Stimulated activated CD4-positive, alpha-beta T cell treated with anti-CD3 and anti-CD28 coated beads, Interleukin-2, amount 100 ng/mL, for 48 hours (primary cell): Measurements from ENCODE around the gene C19orf47.
"Not testable (repeated sequence)": the region's sequence is repeated elsewhere in the genome, so short reads cannot be mapped to it uniquely, and the experiment has no call there.

Experiments used
- DNase-seq, 2 donors: peaks; one replicate each; pipeline ENCODE4 v3.0.0-alpha.2; 2020

Gene C19orf47

GRCh38 chr19:40376286-40376862 is 28.2 kb upstream of the C19orf47 start:
- DNase-seq = no peak

GRCh38 chr19:40374084-40374483 is 25.9 kb upstream of the C19orf47 start:
- DNase-seq = no peak

GRCh38 chr19:40371802-40372122 is 23.6 kb upstream of the C19orf47 start:
- no peak for DNase-seq

- DNase-seq = no peak
These were observed 23.0 kb upstream of the C19orf47 start for GRCh38 chr19:40370997-40371801.

GRCh38 chr19:40370253-40370652 is 22.1 kb upstream of the C19orf47 start:
- DNase-seq = not testable (repeated sequence)

DNA sequence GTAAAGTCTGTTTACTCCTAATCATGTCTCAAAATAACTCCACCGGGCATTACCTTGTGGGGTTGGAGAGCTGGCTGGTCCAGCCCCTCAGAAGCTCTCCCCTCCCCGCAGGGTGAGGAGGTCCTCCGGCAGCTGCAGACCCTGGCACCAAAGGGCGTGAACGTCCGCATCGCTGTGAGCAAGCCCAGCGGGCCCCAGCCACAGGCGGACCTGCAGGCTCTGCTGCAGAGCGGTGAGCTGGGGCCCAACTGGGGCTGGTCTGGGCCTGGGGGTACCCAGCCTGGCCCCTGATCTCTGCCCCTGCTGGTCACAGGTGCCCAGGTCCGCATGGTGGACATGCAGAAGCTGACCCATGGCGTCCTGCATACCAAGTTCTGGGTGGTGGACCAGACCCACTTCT is 21.6 kb upstream of the C19orf47 start:
- DNase-seq = no peak

- DNase-seq = no peak
These were observed 19.6 kb upstream of the C19orf47 start for GRCh38 chr19:40367577-40368434.

GRCh38 chr19:40366697-40367561 is 18.7 kb upstream of the C19orf47 start:
- no peak for DNase-seq

DNA sequence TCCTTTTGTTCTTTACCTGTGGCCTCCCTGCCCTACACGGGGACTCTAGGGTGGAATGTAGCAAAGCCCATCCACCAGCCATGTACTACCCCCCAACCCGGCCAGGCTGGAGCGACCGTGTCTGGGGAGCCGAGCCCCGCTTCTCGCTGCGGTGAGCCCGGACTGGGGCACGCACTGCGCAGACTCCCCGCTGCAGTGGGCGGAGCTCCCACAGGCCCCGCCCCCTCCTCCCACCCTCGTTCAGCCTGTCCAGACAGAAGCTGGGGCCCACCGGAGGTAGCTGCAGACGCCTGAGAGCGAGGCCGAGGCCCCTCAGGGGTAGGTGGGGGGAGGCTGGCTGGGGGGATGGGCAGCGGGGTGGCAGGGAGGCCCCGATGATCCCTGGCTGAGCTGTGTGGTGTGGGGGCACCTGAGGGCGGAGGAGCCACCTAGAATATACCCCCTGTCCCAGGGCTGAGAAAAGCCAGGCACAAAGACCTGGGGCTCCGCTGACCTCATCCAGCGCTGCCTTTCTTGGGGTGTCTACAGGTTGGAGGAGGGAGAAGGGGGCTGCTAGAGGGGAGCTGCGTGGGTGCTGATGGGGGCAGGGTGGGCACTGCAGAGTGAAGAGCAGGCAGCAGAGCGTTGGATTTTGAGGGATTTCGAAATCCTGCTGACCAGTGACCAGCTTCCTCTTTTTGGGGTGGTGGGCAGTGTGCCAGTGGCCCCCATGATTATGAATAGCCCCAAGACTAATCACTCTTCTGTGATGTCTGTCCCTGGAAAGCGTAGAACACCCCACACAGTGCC is 17.6 kb upstream of the C19orf47 start:
- peak; percentile 44 to 70 for DNase-seq

DNA sequence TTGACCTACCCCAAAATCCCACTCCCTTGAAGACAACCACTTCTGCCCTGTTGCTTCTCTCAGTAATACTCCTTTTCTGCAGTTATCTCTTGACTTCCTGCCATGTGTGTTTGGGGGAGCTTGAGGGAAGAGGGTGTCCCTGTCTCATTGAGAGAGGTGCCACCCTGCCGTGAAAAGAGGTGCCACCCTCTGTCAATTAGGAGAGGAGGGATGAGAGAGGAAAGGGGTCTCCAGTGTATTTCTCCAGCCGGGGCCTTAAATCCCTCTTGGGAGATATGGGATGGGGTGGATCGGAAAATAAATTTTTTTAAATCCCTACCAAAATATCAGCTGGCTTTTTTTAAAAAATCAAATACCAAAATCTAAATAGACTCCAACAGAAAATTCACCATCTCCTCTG is 16.8 kb upstream of the C19orf47 start:
- no peak for DNase-seq

DNA sequence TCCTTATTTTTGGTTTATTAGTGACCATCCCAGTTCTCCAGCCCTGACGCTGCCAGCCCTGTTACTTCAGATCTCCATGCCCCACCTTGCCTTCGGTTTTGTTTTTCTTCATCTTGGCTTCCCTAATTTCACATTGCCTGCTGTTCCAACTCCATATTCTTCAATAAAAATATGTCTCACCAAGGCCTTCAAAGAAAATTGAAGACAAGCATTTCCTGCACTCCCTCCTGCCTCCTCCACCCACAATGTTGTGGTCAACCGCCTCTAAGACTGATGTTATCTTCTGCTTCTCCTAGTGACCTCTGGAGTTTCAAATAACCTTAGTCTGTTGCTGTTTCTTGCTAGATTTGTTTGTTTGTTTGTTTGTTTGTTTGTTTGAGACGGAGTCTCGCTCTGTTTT is 14.9 kb upstream of the C19orf47 start:
- DNase-seq = no peak

DNA sequence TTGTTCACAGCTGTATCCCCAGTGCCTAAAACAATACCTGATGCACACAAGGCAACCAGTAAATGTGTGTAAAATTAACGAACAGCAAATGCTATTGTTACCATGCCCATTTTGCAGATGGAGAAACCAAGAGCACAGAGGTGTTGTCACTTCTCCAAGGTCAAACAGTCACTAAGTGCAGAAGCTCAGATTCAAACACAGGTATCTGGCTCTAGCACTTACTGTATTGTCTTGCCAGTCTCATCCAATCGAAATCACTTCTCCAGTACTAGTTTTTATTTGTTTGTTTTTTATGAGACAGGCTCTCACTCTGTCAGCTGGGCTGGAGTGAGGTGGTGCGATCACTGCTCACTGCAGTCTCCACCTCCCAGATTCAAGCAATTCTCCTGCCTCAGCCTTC is 14.0 kb upstream of the C19orf47 start:
- no peak for DNase-seq

DNA sequence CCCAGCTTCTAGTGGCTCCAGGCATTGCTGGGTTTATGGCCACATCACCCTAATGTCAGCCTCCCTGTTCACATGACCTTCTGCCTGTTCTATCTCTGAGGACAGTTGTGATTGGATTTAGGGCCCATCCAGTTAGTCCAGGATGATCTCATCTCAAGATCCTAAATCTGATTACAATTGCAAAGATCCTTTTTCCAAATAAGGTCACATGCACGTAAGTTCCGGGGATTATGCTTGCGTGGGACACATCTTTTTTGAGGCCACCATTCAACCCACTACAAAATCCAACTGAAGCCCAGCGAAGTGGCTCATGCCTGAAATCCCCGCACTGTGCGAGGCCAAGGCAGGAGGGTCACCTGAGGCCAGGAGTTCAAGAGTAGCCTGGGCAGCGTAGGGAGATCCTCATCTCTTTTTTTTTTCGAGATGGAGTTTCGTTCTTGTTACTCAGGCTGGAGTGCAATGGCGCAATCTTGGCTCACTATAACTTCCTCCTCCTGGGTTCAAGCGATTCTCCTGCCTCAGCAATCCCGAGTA is 12.6 kb upstream of the C19orf47 start:
- DNase-seq = no peak

DNA sequence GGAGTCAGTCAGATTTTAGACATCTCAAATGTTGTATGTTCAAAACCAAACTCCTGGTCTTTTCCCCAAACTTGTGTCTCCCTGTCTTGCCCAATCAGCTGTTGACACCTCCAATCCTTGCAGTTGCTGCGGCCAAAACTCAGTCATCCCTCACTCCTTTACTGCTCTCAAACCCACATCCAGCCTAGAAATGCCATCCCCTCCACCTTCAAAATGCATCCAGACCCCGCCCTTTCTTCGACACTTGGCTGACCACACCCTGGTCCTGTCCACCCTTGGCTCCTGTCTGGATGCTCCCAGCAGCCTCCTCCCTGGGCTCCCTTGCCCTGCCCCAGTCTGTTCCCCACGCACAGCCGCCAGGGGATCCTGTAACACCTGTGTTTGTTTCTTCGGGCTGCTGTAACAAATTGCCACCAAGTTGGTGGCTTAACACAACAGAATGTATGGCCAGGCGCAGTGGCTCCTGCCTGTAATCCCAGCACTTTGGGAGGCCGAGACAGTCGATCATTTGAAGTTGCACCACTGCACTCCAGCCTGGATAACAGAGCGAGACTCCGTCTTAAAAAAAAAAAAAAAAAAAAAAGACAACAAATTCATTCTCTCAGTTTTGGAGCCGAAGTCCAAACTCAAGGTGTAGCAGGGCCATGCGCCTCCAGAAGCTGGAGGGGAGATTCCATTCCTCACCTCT is 12.0 kb upstream of the C19orf47 start:
- DNase-seq = no peak

DNA sequence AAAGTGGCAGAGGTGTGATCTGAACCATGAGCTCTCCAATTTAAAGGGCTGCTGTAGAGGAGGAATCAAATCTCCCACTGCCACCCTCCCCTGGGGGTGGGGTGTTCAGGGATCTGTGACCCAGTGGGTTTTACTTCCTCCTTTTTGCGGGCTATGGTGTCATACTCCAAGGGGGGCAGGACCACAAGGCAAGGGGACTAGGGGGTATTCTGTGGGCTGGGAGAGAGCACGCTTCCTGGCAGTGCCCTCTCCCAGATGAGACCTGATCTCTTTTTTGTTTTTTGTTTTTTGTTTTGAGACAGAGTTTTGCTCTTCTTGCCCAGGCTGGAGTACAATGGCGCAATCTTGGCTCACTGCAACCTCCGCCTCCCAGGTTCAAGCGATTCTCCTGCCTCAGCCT is 10.6 kb upstream of the C19orf47 start:
- DNase-seq = no peak

- no peak for DNase-seq
These were observed 9.4 kb upstream of the C19orf47 start for GRCh38 chr19:40357640-40358039.

DNA sequence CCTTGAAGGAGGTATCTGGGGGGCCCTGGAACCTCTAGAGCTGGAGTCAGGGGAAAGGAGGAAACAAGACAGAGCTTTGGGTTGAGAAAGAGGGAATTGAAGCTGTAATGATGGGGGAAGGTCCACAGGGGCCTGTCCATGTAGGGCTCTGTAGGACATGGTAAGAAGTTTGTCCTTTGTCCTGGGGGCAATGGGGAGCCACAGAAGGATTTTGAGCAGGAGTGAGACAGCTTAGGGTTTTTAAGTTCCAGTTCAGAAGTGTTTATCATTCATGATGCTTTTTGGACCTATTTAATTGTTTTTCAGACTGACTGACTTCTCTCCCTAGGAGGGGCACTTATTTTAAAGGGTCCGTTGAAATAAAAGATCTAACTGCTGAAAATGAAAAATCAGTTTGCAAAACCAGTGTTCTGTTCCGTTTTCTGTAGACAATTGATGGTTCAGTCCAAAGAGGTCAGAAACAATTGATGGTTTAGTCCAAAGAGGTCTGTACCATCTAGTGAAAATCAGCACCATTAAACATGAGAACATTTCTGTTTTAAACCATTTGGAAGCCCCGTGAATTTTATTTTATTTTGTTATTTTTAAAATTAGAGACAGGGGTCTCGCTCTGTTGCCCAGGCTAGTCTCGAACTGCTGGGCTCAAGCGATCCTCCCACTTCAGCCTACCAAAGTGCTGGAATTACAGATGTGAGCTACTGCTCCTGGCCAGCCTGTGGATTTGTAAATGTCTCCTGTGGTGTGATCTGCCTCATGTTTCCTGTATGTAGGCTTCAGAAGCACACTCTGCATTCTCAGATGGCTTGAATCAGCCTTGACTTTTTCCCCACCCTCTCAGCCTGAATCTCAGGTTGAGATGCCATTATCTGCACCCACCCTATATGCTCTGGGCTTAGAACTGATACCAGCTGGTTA is 8.7 kb upstream of the C19orf47 start:
- no peak for DNase-seq

DNA sequence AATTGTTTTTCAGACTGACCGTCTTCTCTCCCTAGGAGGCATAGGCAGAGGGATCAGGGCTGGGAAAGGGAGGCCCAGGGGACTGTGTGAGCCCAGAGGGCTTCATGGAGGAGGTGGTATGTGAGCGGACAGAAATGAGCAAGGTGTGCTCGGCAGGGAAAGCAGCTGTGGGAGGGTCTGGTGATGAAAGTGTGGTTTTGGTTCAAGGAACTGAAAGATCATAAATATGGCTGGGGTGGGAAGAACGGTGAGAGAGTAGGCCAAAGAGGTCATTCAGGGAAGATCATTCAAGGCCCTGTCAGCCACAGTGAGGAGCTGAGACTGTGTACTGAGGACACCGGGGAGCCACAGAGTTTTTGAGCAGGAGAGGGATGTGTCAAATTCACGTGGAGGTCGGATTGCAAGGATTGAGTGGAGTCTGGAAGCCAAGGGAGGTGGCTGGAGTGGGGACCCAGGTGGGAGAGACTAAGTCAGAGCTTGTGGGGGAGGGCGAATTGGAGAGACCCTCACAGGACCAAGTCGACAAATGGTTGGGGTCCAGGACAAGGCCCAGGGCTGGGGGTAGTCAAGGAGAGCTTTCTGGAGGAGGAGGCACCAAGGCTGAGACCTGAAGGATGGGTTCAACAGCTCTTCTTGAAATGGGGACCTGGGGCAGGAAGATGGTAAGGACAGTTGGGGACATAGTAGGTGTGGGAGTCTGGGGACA is 7.9 kb upstream of the C19orf47 start:
- DNase-seq = no peak

GRCh38 chr19:40348961-40349507 is 837 bp upstream of the C19orf47 start:
- peak in 1 of 2 donors; percentile 6 for DNase-seq
